CD4-positive, alpha-beta T cell treated with Interleukin-10 for 1 hour (primary cell): Measurements from ENCODE around the gene FAF1.
A peak's percentile ranks its signal among the peaks of the same experiment; 100 is the strongest.
"Not testable (repeated sequence)": the region's sequence is repeated elsewhere in the genome, so short reads cannot be mapped to it uniquely, and the experiment has no call there.

Experiments used
- DNase-seq: peaks from one replicate; pipeline ENCODE4 v3.0.0-alpha.2; 2020

The FAF1 gene

DNA sequence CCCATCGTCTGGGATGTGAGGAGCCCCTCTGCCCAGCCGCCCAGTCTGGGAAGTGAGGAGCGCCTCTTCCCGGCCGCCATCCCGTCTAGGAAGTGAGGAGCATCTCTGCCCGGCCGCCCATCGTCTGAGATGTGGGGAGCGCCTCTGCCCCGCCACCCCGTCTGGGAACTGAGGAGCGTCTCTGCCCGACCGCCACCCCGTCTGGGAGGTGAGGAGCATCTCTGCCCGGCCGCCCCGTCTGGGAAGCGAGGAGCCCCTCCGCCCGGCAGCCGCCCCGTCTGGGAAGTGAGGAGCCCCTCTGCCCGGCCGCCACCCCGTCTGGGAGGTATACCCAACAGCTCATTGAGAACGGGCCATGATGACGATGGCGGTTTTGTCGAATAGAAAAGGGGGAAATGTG is 7.5 kb downstream of the FAF1 start:
- not testable (repeated sequence) for DNase-seq

DNA sequence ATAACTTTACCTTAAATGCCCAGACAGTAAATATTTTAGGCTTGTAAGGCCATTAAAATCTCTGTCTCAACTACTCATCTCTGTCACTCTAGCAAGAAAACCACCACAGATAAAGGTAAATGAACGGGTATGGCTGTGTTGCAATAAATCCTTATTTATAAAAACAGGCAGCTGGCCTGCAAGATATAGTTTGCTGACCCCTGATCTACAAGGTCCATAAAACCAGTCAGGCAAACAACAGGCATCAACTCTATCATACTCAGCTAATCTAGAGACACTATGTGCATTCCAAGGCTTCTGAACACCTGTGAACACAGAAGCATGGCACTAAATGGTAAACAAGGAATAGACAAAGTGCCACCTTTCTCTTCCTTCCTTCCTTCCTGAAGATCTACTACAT is 9.7 kb downstream of the FAF1 start:
- DNase-seq, result no peak

DNA sequence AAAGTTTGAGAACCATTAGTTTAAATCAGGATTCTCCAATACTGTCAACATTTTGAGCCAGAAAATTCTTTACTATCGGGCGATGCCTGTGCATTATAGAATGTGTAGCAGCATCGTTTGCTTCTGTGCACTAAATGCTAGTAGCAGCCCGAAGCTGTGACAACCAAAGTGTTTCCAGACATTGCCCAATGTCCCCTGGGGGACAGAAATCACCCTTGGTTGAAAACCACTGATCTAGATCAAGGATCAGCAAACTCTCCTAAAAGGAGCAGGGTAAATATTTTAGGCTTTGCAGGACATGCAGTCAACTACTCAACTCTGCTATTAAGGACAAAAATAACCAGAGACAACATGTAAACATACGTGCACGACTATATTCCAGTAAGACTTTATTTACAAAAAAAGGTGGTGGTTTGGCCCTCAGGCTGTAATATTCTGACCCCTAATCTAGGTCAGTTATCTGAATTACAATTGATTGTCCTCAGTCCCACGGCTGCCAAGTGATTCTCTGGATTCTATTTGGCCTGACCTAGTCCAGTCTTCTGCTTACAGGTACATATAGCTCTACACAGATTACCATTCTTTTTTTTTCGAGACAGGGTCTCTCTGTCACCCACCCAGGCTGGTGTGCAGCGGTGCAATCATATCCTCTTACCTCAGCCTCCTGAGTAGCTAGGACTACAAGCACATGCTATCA is 10.6 kb downstream of the FAF1 start:
- no peak for DNase-seq

DNA sequence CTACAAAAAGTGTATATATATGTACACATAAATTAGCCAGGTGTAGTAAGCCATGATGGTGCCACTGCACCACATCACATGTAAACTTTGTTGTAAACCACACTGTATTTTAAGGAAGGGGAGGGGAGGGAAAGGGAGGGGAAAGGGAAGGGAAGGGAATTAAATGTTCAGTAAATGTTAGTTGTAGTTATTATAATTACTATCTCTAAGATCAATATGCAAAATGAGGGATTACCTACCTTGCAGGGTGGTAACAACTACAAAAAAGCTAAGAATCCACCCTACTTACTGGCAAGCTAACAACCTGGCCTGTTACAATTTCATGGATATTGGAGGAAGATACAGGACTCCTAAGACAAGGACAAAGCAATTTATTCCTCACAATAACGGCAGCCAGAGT is 17.7 kb downstream of the FAF1 start:
- no peak for DNase-seq

DNA sequence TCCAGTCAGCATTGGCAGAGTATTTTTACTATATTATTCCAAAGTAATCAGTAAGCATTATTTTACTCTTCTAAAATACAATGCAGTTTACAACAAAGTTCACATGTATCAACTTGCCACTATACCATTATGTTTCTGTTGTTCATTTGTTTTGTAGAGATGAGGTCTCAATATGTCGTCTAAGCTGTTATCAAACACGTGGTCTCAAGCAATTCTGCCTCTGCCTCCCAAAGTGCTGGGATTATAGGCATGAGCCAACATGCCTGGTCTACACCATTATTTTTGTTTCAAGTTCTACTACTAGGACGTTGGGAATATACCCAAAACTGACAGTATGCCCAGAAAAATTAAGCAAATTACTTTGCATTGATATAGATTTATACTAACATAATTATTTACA is 19.8 kb downstream of the FAF1 start:
- no peak for DNase-seq

DNA sequence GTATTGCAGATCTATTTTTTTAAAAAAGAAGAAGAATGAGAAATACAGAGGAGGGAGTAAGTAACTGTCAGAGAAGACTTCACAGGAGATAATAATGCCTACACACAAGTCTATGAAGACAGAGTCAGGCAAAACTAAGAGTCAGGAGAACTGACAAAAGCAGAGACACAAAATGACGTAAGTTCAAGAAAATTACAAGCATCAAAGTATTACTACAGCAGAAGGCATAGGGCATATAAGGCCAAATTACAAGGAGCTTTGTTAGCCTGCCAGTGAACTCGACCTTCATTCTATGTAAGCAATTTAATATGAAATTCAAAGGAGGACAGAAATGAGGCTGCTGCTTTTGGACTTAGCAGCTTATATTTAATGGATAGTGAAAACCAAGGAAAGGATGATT is 23.7 kb downstream of the FAF1 start:
- DNase-seq, result no peak

DNA sequence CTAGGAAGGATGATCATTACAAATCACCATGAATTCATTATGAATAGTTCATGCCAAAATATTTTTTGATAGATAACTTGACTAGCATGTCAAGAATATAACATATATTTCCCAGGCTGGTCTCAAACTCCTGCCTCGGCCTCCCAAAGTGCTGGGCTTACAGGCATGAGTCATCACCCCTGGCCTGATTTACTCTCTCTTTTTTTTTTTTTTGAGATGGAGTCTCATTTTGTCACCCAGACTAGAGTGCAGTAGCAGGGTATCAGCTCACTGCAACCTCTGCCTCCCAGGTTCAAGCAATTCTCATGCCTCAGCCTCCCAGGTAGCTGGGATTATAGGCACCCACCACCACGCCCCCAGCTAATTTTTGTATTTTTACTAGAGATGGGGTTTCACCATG is 24.8 kb downstream of the FAF1 start:
- not testable (repeated sequence) for DNase-seq

DNA sequence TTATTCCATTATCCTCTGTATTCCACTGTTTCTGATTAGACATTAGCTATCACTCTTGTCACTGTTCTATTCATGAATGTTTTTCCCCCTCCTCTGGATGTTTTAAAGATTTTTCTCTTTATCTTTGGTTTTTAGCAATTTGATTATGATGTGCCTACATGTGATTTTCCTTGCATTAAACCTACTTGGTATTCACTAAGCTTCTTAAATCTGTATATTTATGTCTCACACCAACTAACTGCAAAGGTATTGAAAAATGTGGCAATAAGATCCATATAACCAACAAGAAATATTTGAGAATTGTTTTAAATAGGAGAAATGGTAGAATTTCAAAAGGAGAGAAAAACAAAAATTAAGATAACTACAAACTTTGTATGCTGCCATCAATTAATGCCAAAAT is 25.2 kb downstream of the FAF1 start:
- no peak for DNase-seq

DNA sequence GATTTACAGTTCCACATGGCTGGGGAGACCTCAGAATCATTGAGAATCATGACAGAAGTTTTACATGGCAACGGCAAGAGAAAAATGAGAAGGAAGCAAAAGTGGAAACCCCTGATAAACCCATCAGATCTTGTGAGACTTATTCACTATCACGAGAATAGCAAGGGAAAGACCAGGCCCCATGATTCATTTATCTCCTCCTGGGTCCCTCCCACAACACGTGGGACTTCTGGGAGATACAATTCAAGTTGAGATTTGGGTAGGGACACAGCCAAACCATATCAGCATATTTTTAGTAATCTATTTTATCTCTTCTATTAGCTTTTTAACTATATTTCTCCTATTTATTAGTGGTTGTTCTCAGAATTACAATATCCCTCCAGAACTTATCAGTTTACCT is 26.3 kb downstream of the FAF1 start:
- DNase-seq, result not testable (repeated sequence)

DNA sequence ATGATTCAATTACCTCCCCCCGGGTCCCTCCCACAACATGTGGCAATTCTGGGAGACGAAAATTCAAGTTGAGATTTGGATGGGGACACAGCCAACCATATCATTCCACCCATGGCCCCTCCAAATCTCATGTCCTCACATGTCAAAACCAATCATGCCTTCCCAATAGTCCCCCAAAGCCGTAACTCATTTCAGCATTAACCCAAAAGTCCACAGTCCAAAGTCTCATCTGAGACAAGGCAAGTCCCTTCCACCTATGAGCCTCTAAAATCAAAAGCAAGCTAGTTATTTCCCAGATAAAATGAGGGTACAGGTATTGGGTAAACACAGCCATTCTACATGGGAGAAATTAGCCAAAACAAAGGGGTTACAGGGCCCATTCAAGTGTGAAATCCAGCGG is 28.0 kb downstream of the FAF1 start:
- not testable (repeated sequence) for DNase-seq

DNA sequence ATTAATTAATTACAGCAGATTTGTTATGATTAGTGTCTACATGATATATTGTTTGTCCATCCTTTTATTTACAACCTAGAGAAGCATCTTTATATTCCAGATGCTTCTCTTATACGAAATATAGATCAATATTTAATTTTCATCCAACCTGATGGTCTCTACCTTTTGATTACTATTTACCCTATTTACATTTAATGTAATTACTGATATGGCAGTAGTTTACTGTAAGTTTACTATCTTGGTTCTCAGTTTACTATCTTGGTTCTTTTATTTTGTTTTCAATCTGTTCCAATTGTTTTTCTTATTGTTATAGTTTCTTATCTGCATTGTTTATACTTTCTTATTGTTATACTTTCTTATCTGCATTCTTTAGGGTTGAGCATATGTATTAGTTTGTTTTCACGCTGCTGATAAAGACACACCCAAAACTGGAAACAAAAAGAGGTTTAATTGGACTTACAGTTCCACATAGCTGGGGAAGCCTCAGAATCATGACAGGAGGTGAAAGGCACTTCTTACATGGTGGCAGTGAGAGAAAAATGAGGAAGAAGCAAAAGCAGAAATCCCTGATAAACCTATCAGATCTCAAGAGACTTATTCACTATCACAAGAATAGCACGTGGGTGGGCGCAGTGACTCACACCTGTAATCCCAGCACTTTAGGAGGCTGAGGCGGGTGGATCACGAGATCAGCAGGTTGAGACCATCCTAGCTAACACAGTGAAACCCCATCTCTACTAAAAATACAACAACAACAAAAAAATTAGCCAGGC is 28.9 kb downstream of the FAF1 start:
- DNase-seq, result no peak

DNA sequence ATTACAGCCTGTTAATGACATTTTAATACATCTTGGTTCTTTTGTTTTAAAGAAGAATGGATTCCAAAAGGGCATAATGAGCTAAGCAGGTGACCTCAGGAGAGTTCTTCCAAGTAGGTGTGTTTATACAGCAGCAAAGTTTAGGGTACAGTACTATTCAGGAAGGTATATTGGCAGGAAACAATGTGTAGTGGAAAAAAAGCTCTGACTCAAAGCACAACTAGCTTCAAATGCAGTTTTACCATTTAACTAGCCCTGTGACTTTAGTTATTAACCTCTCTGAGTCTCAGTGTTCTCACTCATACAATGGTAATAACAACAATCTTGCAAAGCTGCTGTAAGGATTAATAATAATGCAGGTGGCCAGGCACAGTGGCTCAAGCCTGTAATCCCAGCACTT is 29.9 kb downstream of the FAF1 start:
- DNase-seq, result no peak

DNA sequence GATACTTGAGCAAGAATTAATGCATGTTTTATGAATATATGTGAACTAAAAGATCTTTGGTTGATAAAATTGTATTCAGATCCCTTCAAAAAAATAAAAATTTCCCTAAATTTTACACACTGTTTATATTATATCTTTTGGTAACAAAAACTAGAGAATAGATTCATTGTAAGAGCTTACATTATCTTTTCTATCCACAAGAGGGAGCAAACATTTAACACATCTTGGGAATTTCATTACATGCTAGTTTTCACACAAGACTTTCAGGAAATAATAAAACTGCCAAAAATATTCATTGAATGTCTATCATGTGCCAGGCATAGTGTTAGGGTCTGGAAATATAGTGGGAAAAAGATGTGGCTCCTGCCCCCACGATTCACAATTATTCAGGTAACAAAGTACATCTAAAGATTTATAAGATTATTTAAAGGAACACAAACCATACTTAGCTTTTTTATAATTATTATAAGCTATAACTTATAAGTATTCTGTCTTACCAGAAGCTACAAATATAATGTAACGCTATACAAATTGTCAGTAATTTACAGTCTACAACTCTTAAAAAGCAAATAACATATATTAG is 30.6 kb downstream of the FAF1 start:
- DNase-seq, result peak; percentile 27

DNA sequence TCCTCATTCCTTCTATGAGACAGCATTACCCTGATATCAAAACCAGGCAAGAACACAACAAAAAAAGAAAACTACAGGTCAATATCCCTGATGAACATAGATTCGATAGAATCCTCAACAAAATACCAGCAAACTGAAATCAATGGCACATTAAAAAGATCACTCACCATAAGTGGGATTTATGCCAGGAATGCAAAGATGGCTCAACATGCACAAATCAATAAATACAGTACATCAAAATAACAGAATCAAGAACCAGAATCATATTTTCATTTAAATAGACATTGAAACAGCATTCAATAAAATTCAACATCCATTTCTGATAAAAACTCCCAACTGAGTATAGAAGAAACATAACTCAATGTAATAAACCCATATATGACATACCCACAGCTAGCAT is 36.5 kb downstream of the FAF1 start:
- DNase-seq, result no peak

DNA sequence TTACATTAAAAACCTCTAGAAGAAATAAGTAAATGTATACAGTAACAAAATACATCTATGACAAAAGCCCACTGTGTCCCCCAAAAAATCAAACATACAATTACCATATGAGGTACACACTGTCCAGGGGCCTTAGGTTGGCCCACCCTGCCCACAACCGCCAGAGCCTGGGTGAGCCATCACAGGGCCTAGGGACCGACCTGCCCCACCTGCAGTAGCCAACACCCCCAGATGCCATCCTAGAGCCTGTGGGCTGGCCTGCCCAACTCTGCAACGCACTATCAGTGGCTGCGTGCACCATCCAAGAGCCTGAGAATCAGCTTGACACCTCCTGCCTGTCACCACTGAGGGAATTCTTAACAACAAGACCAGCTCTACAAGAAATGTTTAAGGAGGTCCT is 39.0 kb downstream of the FAF1 start:
- no peak for DNase-seq

DNA sequence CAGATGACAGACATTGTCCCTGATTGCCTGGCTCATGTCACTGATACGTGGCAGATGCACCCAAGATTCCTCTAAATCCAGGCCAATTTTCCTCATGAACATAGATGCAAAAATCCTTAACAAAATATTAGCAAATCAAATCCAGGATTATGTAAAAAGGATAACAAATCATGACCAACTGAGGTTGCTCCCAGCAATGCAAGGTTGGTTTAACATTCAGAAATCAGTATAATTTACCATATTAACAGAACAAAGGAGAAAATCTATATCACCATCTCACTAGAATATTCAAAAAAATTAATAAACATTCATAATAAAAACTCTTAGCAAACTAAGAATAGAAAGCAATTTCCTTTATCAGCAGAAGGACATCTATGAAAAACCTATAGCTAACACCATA is 39.7 kb downstream of the FAF1 start:
- DNase-seq, result no peak

DNA sequence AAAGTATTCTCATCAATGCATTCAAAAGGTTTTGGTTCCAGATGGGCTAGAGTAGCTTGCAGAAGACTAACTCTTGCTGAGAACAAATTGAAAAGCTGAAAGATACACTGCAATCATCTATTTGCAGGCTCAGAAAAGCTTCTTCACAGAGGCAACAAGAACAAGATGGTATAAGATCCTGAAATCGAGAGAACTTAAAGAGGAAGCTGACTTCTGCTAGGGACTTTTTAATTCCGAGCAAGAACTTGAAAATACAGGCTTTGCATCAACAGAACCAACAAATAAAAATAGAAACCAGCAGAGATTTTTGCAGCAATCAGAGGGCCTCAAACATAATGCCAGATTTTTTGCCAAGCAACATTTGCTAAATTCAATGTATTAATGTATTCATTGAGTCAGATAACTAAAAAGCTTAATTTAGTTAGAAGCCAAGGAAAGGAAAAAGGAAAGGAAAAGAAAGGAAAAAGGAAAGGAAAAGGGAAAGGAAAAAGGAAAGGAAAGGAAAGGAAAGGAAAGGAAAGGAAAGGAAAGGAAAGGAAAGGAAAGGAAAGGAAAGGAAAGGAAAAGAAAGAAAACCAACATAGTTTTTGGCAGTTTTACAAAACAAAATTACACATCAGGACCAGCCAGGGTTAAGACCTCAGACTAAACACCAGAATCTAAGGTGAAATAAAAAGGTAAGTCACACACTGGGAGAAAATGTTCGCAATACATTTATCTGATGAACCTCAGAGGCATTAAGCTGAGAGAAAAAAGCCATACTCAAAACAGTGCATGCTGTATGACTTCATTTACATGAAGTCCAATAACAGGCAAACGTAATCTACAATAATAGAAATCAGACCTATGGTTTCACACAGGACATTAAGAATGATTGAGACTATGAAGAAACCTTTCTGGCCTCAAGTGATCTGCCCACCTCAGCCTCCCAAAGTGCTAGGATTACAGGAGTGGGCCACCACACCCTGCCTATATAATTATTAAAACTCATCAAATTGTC is 42.6 kb downstream of the FAF1 start:
- DNase-seq, result no peak

DNA sequence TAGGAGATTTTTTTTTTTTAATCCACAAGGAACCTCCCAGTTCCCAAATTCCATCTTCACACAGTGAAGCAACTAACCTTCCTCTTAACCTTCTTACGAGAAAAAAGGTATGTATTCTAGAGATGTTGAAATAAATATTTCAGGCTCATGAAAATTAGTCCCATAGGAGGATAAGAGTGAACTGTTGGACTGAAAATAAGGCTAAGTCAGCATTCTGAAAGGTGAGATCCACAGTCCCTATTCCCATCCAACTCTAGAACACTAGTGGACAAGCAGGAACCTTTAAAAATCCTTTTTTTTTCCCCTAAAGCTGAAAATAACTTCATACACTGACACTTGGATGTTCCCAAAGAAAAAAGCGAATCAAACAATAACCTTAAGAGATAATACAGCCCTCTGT is 44.4 kb downstream of the FAF1 start:
- DNase-seq, result no peak

DNA sequence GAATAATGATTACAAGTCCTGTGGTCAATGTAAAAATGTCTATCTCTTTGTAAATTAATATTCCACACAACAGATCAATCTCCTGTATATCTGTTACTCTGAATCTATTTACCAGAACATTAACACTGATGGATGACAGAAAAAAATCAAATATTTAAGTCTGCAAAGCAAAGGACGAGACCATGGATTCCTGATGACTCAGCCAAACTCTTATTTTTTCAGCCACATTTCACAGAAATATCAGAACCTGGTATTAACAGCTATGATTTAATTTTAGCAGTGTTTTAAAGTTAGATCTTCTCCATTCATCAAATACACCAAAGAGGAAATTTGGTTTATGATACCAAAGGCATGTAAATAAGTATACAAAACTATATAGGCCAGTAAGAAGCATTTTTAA is 46.1 kb downstream of the FAF1 start:
- DNase-seq, result no peak

DNA sequence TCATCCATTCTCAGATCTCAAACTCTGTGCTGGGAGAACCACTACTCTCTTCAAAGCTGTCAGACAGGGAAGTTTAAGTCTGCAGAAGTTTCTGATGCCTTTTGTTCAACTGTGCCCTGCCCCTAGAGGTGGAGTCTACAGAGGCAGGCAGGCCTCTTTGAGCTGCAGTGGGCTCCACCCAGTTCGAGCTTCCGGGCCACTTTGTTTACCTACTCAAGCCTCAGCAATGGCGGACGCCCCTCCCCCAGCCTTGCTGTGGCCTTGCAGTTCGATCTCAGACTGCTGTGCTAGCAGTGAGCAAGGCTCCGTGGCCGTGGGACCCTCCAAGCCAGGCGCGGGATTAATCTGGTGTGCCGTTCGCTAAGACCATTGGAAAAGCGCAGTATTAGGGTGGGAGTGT is 49.7 kb downstream of the FAF1 start:
- not testable (repeated sequence) for DNase-seq

DNA sequence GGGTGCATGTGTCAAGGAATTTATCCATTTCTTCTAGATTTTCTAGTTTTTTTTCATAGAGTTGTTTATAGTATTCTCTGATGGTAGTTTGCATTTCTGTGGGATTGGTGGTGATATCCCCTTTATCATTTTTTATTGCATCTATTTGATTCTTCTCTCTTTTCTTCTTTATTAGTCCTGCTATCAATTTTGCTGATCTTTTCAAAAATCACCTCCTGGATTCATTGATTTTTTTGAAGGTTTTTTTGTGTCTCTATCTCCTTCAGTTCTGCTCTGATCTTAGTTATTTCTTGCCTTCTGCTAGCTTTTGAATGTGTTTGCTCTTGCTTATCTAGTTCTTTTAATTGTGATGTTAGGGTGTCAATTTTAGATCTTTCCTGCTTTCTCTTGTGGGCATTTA is 52.5 kb downstream of the FAF1 start:
- not testable (repeated sequence) for DNase-seq

DNA sequence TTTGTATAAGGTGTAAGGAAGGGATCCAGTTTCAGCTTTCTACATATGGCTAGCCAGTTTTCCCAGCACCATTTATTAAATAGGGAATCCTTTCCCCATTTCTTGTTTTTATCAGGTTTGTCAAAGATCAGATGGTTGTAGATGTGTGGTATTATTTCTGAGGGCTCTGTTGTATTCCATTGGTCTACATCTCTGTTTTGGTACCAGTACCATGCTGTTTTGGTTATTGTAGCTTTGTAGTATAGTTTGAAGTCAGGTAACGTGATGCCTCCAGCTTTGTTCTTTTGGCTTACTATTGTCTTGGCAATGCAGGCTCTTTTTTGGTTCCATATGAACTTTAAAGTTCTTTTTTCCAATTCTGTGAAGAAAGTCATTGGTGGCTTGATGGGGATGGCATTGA is 54.0 kb downstream of the FAF1 start:
- not testable (repeated sequence) for DNase-seq

DNA sequence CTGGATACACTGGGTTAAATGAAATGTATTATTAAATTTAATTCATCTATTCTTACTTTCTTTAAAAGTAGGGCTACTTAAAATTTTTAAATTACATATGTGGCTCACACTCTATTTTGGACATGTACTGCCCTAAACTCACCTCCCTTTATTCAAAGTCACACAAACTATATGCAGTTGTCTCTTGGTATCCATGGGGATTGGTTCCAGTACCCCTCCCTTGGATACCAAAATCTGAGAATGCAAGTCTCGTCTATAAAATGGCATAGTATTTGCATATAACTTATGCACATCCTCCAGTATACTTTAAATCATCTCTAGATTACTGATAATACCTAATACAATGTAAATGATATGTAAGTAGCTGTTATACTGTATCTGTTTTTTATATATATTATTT is 57.6 kb downstream of the FAF1 start:
- DNase-seq, result no peak
